Measurements from ENCODE around the gene NRF1.

NRF1 gene

DNA sequence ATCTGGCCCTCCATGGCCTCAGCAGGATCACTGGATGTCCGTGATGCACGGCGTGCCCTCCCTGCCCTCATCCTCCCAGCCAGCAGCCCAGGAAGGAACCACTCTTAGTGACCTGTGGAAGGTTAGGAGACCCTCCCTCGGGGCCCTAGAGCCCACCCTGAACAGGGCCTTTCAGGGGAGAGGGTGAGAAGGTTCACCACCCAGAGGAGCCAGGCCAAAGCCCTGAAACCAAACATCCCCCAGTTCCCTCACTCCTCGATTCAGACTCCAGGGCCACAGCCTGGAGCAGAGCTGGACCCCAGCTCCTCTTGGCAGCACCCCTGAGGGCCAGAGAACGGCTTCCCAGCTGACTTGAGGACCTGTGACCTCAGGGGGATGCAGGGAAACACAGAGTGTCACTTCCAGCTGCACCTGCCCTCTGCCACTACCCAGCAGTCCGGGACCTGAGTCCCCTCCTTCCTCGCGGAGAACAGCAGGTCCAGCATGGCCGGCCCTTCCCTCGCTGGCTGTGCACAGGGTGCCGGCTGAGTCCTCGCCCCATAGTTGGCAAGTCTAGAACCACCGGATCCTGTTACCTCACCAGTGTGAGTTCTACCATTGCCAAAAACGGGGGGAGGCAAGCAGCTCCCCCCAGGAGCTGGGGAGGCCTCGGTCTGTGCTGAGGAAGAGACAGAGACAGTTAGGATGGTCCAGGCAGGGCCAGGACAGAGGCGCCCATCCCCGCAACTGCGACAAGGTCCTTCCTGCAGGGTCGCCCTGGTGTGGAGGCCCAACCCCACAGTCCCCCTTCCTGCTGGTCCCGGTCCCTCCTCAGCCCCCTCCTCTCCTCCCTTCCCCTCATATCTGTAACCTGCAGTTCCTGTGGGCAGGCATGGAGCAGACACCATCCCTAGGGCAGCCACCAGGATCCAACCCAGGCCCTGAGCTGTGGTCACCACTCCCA lies 158.6 kb downstream of the NRF1 start:
- no peak for DNase-seq (ENCODE audit: low read depth, low spot score)

DNA sequence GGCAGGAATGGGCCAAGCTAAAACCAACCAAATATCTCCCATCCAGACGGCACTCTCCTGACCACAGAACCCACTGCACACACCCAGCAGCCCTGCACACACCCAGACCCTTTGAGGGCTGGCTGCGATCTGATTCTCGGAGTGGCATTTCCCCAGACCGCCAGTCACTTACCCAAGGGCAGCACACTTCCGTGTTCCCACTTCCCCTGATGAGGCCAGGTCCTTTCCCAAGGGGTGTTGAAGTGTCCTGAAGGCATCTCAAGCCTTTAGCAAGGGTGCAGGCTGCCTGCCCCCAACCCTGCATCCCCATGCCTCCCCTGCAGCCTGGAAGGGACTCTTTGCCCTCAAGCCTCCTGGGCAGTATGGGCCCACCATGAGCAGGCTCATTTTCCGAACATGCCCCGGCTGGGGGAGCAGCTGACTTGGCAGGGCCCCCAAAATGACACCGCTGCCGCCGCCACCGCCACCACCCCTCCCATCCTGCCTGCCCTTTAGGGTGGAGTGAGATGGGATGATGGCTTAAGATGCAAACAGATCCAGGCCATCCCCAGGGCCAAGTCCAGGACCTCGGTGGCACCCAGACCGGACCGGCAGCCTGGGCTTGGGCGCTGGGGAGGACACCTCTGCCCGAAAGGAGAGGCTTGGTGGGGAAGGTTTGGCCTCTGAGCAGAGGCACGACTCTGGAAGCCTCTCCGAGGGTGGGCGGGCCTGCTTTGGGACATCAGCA lies 159.8 kb downstream of the NRF1 start:
- no peak for DNase-seq (ENCODE audit: low read depth, low spot score)

DNA sequence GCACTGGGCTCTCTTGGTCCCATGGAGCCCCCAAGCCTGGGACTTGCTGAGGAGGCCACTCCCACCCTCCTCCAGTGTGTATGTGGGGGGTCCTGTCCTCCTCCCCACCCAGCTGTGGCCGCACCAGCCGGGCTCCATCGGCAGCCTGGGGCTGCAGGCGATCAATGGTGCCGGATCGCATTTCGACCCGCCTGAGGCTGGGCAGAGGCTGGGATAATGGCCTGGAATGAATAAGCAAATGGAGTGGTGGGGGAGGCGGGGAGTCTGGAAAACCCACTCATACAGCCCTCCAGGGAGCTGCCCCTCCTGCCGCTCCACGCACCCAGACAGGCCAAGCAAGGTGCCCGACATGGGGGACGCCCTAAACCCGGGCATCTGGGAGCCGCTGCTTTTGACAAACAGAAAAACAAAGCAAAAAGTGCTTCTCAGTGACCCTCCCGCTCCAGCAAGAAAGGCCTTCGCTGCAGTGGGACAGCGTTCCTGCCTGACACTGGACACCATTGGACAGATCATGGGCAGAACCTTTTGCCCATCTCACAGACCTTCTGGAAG lies 160.5 kb downstream of the NRF1 start:
- no peak for DNase-seq (ENCODE audit: low read depth, low spot score)

DNA sequence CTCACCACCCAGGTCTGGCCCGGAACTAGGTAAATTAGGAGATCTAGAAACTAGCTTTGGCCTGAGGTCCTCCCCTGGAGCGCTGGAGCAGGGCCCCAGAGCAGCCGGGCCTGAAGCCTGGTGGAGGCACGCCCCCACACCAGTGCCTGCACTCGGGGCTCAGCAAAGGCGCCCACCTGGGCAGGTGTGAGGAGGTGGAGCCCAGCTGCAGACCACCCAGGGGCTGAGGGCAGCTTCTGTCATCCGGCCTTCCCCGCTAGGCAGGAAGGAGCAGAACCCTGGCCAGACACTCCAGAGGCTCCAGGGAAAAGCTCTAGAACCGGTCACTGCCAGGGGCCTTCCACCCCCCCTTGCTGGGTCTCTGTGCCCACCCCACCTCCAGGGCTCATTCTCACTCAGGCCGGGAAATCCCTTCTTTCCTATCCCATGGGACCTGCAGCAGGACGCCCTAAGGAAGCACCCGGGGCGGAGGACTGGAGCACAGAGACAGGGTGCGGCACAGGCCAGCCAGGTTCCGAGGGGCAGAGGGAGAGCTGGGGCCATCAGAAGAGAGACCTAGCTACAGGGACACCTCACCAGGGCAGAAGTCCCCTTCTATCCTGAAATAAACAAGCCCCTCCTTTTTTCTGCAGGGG lies 161.2 kb downstream of the NRF1 start:
- DNase-seq (ENCODE audit: low read depth, low spot score), result no peak

DNA sequence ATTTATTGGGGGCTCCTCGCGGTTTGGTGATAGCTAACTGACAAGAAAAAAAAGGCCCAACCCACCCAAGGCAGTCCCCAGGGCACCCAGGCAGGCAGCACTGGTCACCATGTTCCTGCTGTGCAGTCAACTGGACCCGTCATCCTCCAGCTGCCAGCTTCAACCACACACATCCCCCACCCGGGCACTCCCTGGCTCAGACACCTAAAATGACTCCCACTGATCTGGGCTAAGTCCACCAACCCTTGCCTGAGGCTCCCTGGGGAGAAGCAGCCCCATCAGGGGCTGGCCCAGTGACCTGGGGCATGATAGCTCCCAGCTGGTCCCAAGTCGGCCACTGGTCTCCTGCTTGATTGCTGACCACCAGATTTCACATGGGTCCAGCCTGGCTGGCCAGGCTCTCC lies 161.8 kb downstream of the NRF1 start:
- no peak for DNase-seq (ENCODE audit: low read depth, low spot score)

DNA sequence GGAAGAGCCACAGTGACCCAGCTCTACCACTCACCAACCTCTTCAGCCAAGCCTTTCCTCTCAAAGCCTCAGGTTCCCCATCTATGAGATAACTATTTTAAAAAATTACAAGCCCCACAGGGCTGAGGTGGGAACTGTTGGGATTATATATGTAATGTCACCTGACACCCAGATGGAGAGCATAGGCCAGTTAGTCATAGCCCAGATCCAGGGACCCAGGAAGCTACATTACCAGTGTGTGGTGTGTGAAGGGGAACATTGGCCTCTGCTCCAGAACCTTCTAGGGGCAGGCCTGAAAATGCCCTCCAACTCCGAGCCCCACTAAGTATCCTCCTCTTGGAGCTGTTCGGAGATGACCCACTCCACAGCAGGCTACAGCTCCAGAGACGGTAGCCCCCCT lies 162.4 kb downstream of the NRF1 start:
- no peak for DNase-seq (ENCODE audit: low read depth, low spot score)

DNA sequence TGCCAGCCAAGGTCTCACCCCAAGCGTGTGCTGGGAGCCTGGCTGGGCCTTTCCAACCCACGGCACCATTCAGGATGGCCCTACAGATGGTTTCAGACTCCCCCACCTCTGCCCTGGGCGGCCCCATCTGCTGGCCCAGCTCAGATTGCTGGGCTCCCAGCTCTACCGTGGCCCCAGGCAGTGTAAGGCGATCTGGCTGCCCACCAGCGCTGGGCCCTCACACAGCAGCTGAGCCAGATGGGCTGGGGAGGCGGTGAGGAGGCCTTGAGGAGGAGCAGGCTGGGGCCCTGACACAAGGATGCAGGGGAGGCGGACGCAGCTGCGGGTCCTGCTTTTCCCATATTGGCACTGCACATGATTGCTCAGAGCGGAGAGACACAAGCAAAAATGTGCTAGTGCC lies 162.8 kb downstream of the NRF1 start:
- DNase-seq (ENCODE audit: low read depth, low spot score), result no peak

DNA sequence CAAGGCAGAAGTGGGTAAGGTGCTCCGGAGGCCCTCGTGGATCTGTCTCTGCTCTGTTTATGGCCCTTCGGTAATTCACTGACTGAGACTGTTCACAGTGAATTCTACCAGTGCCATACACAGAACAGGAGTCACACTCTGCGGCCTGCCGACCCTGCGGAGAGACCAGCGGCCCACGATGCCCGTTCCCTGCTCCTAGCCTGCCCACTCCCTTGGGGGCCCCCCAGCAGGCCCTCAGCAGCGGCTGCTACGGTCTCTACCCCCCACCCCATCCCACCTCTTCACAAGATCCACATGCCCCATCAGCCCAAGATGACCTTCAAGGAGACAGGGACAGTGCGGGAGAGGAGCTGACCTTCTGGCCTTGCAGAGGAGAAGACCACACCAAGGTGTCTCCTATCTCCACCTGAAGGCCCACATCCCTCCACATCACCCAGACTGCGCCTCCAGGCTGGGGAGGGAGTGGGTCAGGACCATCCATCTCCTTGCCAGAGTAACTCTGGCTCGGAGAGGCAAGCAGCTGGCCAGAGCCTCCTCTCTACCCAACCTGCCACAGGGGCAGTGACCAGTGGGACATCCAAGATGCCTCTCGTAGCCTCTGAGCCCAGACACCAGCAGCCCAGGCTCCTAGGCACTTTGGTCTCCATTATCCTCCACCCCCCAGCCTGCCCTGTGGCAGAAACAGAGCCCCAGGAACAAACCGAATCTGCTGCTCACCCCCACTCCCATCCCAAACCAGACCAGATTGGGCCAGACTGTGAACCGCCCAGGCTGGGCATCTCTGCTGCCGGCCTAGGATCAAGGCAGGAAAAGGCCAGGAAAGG lies 163.6 kb downstream of the NRF1 start:
- DNase-seq (ENCODE audit: low read depth, low spot score), result no peak

DNA sequence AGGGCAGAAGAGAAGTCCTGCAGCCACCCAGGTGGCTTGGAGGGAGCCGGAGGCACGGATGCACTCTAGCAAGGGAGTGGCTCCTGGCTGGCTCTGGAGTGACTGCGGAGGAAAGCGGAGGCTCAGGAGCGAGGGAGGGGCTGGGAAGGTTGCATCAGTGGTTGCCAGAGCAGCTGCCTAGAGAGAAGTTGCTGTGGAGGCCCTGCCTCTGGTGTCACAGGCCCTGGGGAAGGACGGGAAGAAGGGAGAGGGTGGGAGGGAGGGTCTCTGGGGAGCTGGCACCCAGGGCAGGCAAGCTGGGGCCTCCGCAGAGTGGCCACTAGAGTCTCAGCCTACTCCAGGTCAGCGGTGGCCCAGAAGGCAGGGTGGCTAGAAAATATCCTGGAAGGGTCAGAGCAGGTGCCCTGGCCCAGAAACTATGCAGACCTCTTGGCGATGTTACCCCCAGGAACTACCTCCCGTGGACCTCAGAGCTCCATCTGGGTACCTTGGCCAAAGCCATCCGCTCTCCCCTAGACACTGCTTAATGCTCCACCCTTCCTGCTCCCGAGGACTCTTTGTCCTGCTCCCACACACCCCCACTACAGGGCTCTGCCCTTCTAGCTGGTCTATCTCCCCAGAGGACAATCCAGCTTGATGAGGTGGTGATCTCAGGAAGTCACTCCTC lies 164.3 kb downstream of the NRF1 start:
- DNase-seq (ENCODE audit: low read depth, low spot score), result no peak

DNA sequence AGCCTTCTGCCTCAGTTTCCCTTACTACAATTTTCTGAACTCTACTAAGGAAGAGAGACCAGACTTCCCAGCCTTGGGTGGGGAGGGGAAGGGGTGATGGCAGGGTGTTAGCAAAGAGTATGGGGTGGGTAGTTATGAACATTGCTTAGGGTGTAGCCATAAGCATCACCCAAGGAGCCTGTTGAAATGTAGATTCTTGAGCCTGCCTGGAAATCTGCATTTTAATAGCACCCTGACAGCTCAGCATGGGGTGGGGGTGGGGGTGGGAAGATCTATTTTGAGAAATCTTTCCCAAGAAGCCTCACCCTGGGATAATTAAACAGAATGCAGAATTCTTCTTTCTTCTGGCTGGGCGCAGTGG lies 164.8 kb downstream of the NRF1 start:
- DNase-seq (ENCODE audit: low read depth, low spot score), result no peak

DNA sequence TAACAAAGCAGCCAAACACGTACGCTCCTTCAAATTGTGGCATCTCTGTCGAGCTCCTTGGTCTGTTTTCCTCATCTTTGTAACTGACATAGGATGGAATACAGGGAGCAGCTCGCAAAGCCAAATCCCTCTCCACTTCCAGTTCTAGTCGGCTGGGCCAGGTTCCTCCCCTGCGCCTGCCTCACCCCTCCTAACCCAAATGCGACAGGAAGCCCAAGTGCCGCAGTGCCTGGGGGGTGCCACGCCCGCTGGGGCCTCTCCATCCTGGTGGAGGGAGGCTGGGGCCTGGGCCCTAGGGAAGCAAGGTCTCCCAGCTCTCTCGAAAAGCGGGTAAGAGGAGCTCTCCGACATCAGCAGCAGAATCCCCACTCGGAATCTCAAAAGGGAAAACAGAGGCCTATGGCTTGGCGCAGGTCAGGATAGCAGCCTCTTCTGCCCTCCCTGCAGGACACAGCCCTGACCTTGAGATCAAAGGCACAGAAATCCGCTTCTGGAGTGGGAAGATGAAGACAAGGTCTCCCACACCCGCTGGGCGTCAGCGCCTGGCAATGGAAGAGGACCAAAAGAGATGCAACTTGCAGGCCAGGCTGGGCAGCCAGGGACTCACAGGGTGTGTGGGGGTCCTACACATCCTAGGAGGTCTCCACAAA lies 165.8 kb downstream of the NRF1 start:
- no peak for DNase-seq (ENCODE audit: low read depth, low spot score)

DNA sequence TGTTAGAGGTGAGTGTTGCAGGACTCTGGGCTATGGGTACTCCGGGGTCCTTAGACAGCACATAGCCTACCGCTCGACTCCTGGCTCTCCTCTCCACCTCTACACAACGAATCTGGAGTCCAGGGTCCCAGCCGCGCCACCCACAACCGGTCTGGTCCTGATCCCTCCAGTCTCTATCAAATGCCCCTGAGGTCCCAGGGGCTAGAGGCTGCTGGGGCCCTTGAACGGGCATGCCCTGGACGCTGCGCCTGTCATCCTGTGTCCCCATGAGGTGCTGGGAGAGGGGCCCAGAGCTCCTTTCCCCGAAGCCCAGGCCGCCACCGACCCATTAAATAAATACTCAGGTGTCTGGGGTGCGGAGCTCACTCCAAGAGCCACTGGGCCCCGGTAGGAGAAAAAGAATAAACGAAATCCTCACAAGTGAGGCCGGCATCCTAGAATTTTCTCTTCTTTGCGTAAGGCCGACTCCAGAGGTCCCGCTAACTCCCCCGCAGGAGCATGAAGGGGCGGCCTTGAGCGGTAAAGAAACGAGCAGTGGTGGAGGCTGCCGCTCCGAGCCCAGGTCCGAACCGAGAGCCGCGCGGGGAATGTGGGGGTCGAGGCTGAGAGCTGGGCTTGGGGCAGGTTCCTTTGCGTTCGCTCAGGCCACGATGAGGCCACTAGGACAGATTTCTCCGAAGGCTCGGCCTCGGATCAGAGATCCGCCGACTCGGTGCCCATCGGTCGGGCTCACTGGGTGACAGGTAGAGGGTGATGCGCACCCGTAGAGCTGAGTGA lies 166.7 kb downstream of the NRF1 start:
- no peak for DNase-seq (ENCODE audit: low read depth, low spot score)

DNA sequence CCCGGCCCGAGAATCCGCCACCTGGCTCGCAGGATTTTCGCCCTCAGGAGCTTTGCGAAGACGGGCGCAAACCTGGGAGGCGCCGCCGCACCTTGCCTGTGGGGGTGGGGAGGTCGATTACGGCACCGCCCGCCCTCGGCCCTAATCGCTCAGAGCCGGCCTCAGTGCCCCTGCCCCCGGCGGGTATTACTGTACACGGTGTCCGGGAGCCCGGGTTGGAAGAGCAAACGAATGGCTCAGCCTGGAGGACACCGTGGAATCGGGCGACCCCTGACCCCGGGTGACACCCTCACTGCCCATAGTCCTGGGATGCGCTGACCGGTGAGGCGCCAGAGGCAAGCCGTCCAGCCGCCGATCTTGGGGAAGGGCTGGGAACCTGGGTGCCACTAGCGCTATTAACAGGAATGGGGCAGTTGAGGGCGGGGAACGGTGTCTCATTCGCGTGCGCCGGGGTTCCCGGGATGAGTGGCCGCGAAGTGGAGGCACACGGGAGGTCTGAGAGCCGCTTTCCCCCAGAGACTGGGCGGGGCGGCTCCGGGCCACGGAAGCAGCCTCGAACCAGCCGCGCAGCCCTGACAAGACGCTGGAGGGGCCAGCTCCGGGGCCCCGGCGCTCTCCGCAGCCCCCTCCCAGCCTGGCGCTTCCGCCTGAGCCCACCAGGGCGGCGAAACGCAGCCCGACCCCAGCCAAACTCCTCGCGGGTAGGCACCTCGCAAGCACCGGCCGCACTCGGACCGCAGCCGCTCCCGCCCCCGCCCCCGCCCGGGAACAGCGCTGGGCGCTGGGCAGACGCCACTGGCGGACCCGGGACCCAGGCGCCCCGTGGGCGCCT lies 167.5 kb downstream of the NRF1 start:
- DNase-seq (ENCODE audit: low read depth, low spot score), result no peak

DNA sequence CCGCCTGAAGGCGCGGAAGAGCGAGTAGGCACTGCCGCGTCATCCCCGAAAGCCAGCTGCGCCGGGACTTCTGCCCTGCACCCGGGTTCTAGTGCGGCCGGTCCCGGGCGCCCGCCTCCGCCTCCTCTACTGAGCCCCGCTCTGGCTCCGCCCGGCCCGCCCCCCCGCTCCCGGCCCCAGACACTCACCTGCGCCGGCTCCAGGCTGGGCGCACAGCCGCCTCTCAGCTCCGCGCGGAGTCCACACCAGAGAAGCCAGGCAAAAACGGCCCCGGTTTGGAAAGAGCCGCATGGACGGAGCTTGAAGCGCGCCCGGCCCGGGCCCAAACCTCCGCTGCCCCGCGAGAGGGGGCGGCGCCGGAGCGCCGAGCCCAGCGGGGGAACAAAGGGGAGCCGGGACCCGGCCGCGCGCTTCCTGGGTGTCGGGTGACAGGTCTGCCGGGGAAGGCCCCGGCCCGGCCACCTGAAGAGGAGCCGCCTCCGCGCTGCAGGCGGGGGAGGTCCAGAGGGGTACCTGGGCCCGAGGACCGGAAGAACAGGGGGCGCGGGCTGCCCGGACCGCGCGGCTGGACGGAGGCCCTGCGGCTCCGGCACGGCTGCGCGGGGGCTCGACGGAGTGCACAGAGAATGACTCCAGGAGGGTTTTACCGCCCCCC lies 168.2 kb downstream of the NRF1 start:
- DNase-seq (ENCODE audit: low read depth, low spot score), result no peak

DNA sequence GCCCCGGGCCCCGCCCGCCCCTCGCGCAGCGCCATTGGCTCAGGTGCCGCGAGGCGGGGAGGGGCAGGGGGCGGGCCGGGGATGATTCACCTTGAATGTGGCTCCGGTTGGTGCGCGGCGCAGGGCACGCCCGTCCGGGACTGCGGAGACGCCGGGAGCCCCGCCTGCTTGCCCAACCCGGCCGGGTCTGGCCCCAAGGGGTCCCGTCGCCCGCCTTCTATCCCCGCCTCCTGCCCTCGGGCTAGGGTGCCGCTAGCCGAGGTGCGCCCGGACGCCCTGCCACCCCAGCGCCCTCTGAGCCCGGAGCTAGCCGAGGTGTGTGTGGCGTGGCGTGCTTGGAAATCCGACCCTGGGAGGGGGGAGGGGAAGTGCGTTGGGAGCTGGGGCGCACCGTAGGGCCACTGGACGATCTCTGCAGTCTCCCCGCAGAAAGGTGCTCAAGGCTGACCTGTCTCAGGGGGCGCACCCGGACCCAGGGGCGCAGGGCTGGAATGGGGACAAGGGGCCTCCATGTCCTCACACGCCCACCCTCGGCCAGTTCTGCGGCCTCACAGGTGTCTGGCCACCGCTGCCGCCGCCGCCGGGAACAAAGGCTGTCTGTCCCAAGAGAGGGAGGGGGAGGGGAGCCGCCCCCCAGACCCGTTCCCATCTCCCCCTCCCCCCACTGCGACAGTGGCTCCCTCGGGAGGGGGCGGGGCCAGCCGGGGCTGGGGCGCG lies 168.9 kb downstream of the NRF1 start:
- no peak for DNase-seq (ENCODE audit: low read depth, low spot score)

DNA sequence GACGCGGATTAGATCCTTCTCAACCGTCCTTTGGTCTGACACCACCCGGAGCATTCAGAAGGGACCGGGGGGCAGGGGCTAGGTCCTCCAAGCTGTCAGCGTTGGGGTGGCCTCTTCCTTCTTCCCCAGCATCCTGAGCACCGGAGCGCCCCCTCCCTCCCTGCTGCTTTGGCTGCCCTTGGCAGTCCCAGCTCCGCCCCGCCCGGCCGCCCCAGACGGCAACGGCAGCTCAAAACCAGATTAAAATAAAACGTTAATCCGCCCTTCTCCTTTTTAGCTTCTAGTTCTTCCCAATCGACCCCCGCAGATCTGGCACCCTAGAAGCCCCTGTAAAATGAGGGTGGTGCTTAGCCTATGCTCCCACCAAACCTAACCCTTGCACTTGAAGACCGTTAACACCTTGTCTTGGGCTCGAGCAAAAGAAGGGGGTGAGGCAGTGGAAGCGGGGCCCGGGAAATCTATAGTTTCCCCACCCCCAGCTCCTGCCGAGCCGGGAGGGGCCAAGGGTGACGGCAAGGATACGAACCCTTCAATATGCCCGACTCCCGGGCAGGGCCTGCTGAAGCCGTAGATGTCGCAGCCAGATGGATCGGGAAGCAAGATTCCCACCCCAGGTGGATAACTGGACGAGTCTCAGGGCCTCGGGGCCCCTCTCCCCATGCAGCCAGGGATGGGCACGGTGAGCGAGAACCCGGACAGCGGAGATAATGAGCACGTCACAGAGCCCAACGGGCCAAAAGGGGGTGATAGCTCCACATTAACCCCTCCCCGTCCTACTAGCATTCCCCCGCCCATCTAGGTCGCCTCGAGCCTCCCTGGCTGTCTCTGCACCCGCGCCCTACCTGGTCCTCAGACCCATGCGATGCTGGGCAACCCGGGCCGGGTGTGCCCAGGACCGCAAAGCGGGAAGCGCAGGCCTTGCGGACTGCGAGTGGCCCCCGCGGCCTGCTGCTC lies 169.7 kb downstream of the NRF1 start:
- no peak for DNase-seq (ENCODE audit: low read depth, low spot score)
